Neural progenitor cell (in vitro differentiated cells): Measurements from ENCODE around the gene LCP1. TPM values are rescaled to one million over a fixed set of nuclear protein-coding genes. Genes with fewer than 3 reads are reported as not detected.

Source experiments
- DNase-seq: peaks from one replicate; pipeline ENCODE4 v3.0.0-alpha.2; 2016; ENCODE audit warnings: low spot score
- H2AFZ ChIP-seq: fragments of 200-600 bp; sonication (generic); replicated peaks from 2 replicates; pipeline ENCODE4 v1.6.1; 2016; ENCODE audit warnings: antibody characterized with exemption
- H3F3A ChIP-seq: fragments of 200-600 bp; sonication (generic); 2 replicates; pipeline ENCODE4 v1.6.1; 2016; ENCODE audit warnings: antibody characterized with exemption, low read depth
- H3K27ac ChIP-seq: fragments of 200-600 bp; sonication (generic); 2 replicates; pipeline ENCODE4 v1.5.1; 2016; ENCODE audit warnings: mild to moderate bottlenecking
- H3K27me3 ChIP-seq: fragments of 200-600 bp; sonication (generic); 2 replicates; pipeline ENCODE4 v1.6.1; 2016; ENCODE audit warnings: mild to moderate bottlenecking, moderate library complexity
- H3K36me3 ChIP-seq: fragments of 200-600 bp; sonication (generic); 2 replicates; pipeline ENCODE4 v1.5.1; 2016
- H3K4me1 ChIP-seq: fragments of 200-600 bp; sonication (generic); 2 replicates; pipeline ENCODE4 v1.6.1; 2016; ENCODE audit warnings: mixed run types
- H3K4me2 ChIP-seq: fragments of 200-600 bp; sonication (generic); 2 replicates; pipeline ENCODE4 v1.6.1; 2016
- H3K4me3 ChIP-seq: fragments of 200-600 bp; sonication (generic); 2 replicates; pipeline ENCODE4 v1.5.1; 2016
- H3K79me2 ChIP-seq: fragments of 200-600 bp; sonication (generic); 2 replicates; pipeline ENCODE4 v1.6.1; 2016; ENCODE audit warnings: low read depth
- H3K9ac ChIP-seq: fragments of 200-600 bp; sonication (generic); 2 replicates; pipeline ENCODE4 v1.6.1; 2016
- H3K9me3 ChIP-seq: fragments of 200-600 bp; sonication (generic); 2 replicates; pipeline ENCODE4 v1.5.1; 2016; ENCODE audit warnings: low read depth
- H4K20me1 ChIP-seq: fragments of 200-600 bp; sonication (generic); 2 replicates; pipeline ENCODE4 v1.6.1; 2016; ENCODE audit warnings: low read depth
- H3K27ac Mint-ChIP-seq: 3 replicates; pipeline ENCODE4 v1.8.0; 2021; ENCODE audit warnings: mixed read lengths
- H3K27me3 Mint-ChIP-seq: 2 replicates; pipeline ENCODE4 v1.8.0; 2022; ENCODE audit warnings: low read depth, mild to moderate bottlenecking, inconsistent platforms, moderate library complexity, mixed read lengths; ENCODE audit not compliant: insufficient read depth
- H3K36me3 Mint-ChIP-seq: 3 replicates; pipeline ENCODE4 v1.8.0; 2021; ENCODE audit warnings: mixed read lengths
- H3K4me1 Mint-ChIP-seq: 3 replicates; pipeline ENCODE4 v1.8.0; 2021; ENCODE audit warnings: mixed read lengths
- H3K4me3 Mint-ChIP-seq: 3 replicates; pipeline ENCODE4 v1.8.0; 2021; ENCODE audit warnings: mild to moderate bottlenecking, moderate library complexity, mixed read lengths
- H3K9me3 Mint-ChIP-seq: 3 replicates; pipeline ENCODE4 v1.8.0; 2020; ENCODE audit warnings: mixed read lengths
- CTCF ChIP-seq: fragments of 200-600 bp; sonication (generic); IDR thresholded peaks from 2 replicates; pipeline ENCODE4 v1.5.1; 2017; ENCODE audit warnings: antibody characterized with exemption, mild to moderate bottlenecking
- EZH2 ChIP-seq: fragments of 200-600 bp; sonication (generic); IDR thresholded peaks from 2 replicates; pipeline ENCODE4 v1.6.1; 2017; ENCODE audit warnings: antibody characterized with exemption, mild to moderate bottlenecking, moderate library complexity
- EZH2phosphoT487 ChIP-seq: fragments of 200-600 bp; sonication (generic); IDR thresholded peaks from 2 replicates; pipeline ENCODE4 v1.6.1; 2017; ENCODE audit warnings: antibody characterized with exemption
- total RNA-seq: library from RNA; depleted of rRNA; stranded (reverse); fragments of >200 nt; gene quantifications from 2 replicates; pipeline ENCODE4 v1.2.3, GENCODE V29; 2015; ENCODE audit warnings: low replicate concordance

The LCP1 gene
- total RNA-seq, 1 donor from 2014 or later: 2.2 TPM

- H3K27me3 ChIP-seq: no peaks in the 10 kb centered on the region
- Mint-ChIP-seq H3K36me3 (no peaks in the 10 kb centered on the region), H3K4me3 (no peak overlapping the region), H3K27me3 (peaks cover 3% of the 10 kb centered on the region), H3K4me1 (no peaks in the 10 kb centered on the region), H3K9me3 (no peaks in the 10 kb centered on the region), H3K27ac (no peak overlapping the region)
- no peaks in the 10 kb centered on the region for H4K20me1 ChIP-seq
- H3K9me3 ChIP-seq: no peaks in the 10 kb centered on the region
- no peak overlapping the region for H3K9ac ChIP-seq
- no peak for DNase-seq
- H3K4me1 ChIP-seq: no peaks in the 10 kb centered on the region
- no peak overlapping the region for H2AFZ ChIP-seq
- no peak for TF ChIP-seq EZH2
- TF ChIP-seq EZH2phosphoT487: no peak
- no peak overlapping the region for H3K27ac ChIP-seq
- no peak overlapping the region for H3K4me2 ChIP-seq
- no peaks in the 10 kb centered on the region for H3K79me2 ChIP-seq
- H3F3A ChIP-seq: no peaks in the 10 kb centered on the region
- no peaks in the 10 kb centered on the region for H3K36me3 ChIP-seq
- H3K4me3 ChIP-seq: no peak overlapping the region
These were observed 2.5 kb downstream of the LCP1 start for GRCh38 chr13:46179491-46179908.

- Mint-ChIP-seq H3K4me3 (no peak overlapping the region), H3K27me3 (peaks cover 3% of the 10 kb centered on the region)
These were observed 3.2 kb downstream of the LCP1 start for GRCh38 chr13:46178821-46179220.

GRCh38 chr13:46178143-46178542 lies 3.8 kb downstream of the LCP1 start:
- H3K27ac Mint-ChIP-seq: no peak overlapping the region
- Histone ChIP-seq H3K36me3 (no peaks in the 10 kb centered on the region), H3K79me2 (no peaks in the 10 kb centered on the region), H3K4me1 (no peaks in the 10 kb centered on the region), H4K20me1 (no peaks in the 10 kb centered on the region), H3K27ac (no peak overlapping the region), H2AFZ (no peak overlapping the region), H3F3A (no peaks in the 10 kb centered on the region), H3K9ac (no peak overlapping the region), H3K4me2 (no peak overlapping the region), H3K9me3 (no peaks in the 10 kb centered on the region), H3K27me3 (no peaks in the 10 kb centered on the region), H3K4me3 (no peak overlapping the region)
- H3K4me1 Mint-ChIP-seq: no peaks in the 10 kb centered on the region
- H3K27me3 Mint-ChIP-seq: peaks cover 3% of the 10 kb centered on the region
- H3K9me3 Mint-ChIP-seq: no peaks in the 10 kb centered on the region
- no peak for DNase-seq
- no peaks in the 10 kb centered on the region for H3K36me3 Mint-ChIP-seq
- TF ChIP-seq CTCF (no peak), EZH2 (no peak)
- H3K4me3 Mint-ChIP-seq: no peak overlapping the region

More at GRCh38 chr13:46178821-46179220, 3.2 kb downstream of the LCP1 start:
- Histone ChIP-seq H3K27me3 (no peaks in the 10 kb centered on the region), H3F3A (no peaks in the 10 kb centered on the region), H3K9ac (no peak overlapping the region), H3K4me1 (no peaks in the 10 kb centered on the region), H3K36me3 (no peaks in the 10 kb centered on the region), H4K20me1 (no peaks in the 10 kb centered on the region), H3K27ac (no peak overlapping the region), H3K9me3 (no peaks in the 10 kb centered on the region), H3K4me3 (no peak overlapping the region), H2AFZ (no peak overlapping the region), H3K79me2 (no peaks in the 10 kb centered on the region), H3K4me2 (no peak overlapping the region)
- Mint-ChIP-seq H3K9me3 (no peaks in the 10 kb centered on the region), H3K27ac (no peak overlapping the region), H3K36me3 (no peaks in the 10 kb centered on the region), H3K4me1 (no peaks in the 10 kb centered on the region)
- TF ChIP-seq CTCF (no peak), EZH2phosphoT487 (no peak), EZH2 (no peak)
- DNase-seq: no peak

- Histone ChIP-seq H3K4me2 (no peak overlapping the region), H3K4me3 (no peak overlapping the region), H3K27me3 (no peaks in the 10 kb centered on the region), H3K79me2 (no peaks in the 10 kb centered on the region), H3K36me3 (no peaks in the 10 kb centered on the region), H4K20me1 (no peaks in the 10 kb centered on the region), H3K4me1 (no peaks in the 10 kb centered on the region), H3F3A (no peaks in the 10 kb centered on the region), H3K9me3 (no peaks in the 10 kb centered on the region), H2AFZ (no peak overlapping the region), H3K27ac (no peak overlapping the region), H3K9ac (no peak overlapping the region)
- Mint-ChIP-seq H3K36me3 (no peaks in the 10 kb centered on the region), H3K27ac (no peak overlapping the region), H3K9me3 (no peaks in the 10 kb centered on the region), H3K4me3 (no peak overlapping the region), H3K4me1 (peaks cover 1% of the 10 kb centered on the region), H3K27me3 (peaks cover 3% of the 10 kb centered on the region)
- DNase-seq: no peak
- TF ChIP-seq EZH2phosphoT487 (no peak), EZH2 (no peak), CTCF (no peak)
These were observed 5.2 kb downstream of the LCP1 start for GRCh38 chr13:46176756-46177155.
